Ectodermal cell (in vitro differentiated cells): ENCODE measurements around the gene CEMP1.

ENCODE experiments used
- H3K27ac ChIP-seq: 2 replicates; pipeline ENCODE4 v1.7.0; 2013; ENCODE audit warnings: mild to moderate bottlenecking, low read depth, low read length; ENCODE audit not compliant: insufficient read depth, poor library complexity, severe bottlenecking
- H3K27me3 ChIP-seq: 2 replicates; pipeline ENCODE4 v1.7.0; 2013; ENCODE audit warnings: mild to moderate bottlenecking, low read length; ENCODE audit not compliant: insufficient read depth, control insufficient read depth, poor library complexity, severe bottlenecking
- H3K36me3 ChIP-seq: one replicate; pipeline ENCODE4 v1.7.0; 2013; ENCODE audit warnings: low read length; ENCODE audit not compliant: control insufficient read depth, insufficient read depth
- H3K4me1 ChIP-seq: one replicate; pipeline ENCODE4 v1.7.0; 2013; ENCODE audit warnings: low read length; ENCODE audit not compliant: control insufficient read depth, insufficient read depth
- H3K4me3 ChIP-seq: 2 replicates; pipeline ENCODE4 v1.7.0; 2013; ENCODE audit warnings: low read depth, low read length, control low read depth; ENCODE audit not compliant: insufficient read depth
- H3K9me3 ChIP-seq: 2 replicates; pipeline ENCODE4 v1.7.0; 2013; ENCODE audit warnings: mild to moderate bottlenecking, low read length, moderate library complexity; ENCODE audit not compliant: control insufficient read depth
- WGBS, 2 experiments: methylation state at CpG; one replicate each; pipeline ENCODE4 v1.1.7; 2013; ENCODE audit warnings: missing lambda C conversion rate in 2 of 2; 5-methylcytosine and 5-hydroxymethylcytosine counted together

The CEMP1 gene

GRCh38 chr16:2499890-2500429 lies 31.2 kb downstream of the CEMP1 start:
- WGBS, 2 experiments = 95 to 96% methylated on average over 29 of the region's 29 CpGs
- Histone ChIP-seq H3K27me3 (no peaks in the 10 kb centered on the region), H3K4me1 (peaks cover 10% of the 10 kb centered on the region), H3K4me3 (no peak overlapping the region), H3K36me3 (peaks cover 4% of the 10 kb centered on the region), H3K27ac (no peak overlapping the region), H3K9me3 (no peaks in the 10 kb centered on the region)

GRCh38 chr16:2499454-2499853 lies 31.8 kb downstream of the CEMP1 start:
- peaks cover 4% of the 10 kb centered on the region for H3K36me3 ChIP-seq
- no peaks in the 10 kb centered on the region for H3K27me3 ChIP-seq
- no peak overlapping the region for H3K4me3 ChIP-seq
- no peak overlapping the region for H3K27ac ChIP-seq
- 96 to 98% methylated on average over 6 of the region's 6 CpGs for WGBS, 2 experiments
- H3K9me3 ChIP-seq = no peaks in the 10 kb centered on the region
- peaks cover 10% of the 10 kb centered on the region for H3K4me1 ChIP-seq

- Histone ChIP-seq H3K27me3 (no peaks in the 10 kb centered on the region), H3K36me3 (peaks cover 4% of the 10 kb centered on the region), H3K27ac (no peak overlapping the region), H3K9me3 (no peaks in the 10 kb centered on the region), H3K4me1 (peaks cover 10% of the 10 kb centered on the region), H3K4me3 (no peak overlapping the region)
- WGBS, 2 experiments = 93 to 94% methylated on average over 15 of the region's 15 CpGs
Observed at GRCh38 chr16:2498531-2499253, 32.5 kb downstream of the CEMP1 start.

GRCh38 chr16:2497695-2498484 lies 33.3 kb downstream of the CEMP1 start:
- Histone ChIP-seq H3K9me3 (no peaks in the 10 kb centered on the region), H3K4me3 (no peak overlapping the region), H3K4me1 (peaks cover 10% of the 10 kb centered on the region), H3K36me3 (peaks cover 4% of the 10 kb centered on the region), H3K27ac (no peak overlapping the region), H3K27me3 (no peaks in the 10 kb centered on the region)
- WGBS, 2 experiments = 95% methylated on average over 26 of the region's 26 CpGs

- no peaks in the 10 kb centered on the region for H3K9me3 ChIP-seq
- peaks cover 5% of the 10 kb centered on the region for H3K4me1 ChIP-seq
- H3K36me3 ChIP-seq = peaks cover 4% of the 10 kb centered on the region
- H3K27me3 ChIP-seq = no peaks in the 10 kb centered on the region
- no peak overlapping the region for H3K27ac ChIP-seq
- WGBS, 2 experiments = 90 to 91% methylated on average over 21 of the region's 21 CpGs
- H3K4me3 ChIP-seq = no peak overlapping the region
Observed at GRCh38 chr16:2497116-2497630, 34.0 kb downstream of the CEMP1 start.

GRCh38 chr16:2496223-2497115 lies 34.7 kb downstream of the CEMP1 start:
- Histone ChIP-seq H3K4me3 (no peak overlapping the region), H3K4me1 (no peaks in the 10 kb centered on the region), H3K36me3 (peaks cover 4% of the 10 kb centered on the region), H3K27ac (no peak overlapping the region), H3K9me3 (no peaks in the 10 kb centered on the region), H3K27me3 (no peaks in the 10 kb centered on the region)
- WGBS, 2 experiments = 95 to 96% methylated on average over 62 of the region's 62 CpGs

DNA sequence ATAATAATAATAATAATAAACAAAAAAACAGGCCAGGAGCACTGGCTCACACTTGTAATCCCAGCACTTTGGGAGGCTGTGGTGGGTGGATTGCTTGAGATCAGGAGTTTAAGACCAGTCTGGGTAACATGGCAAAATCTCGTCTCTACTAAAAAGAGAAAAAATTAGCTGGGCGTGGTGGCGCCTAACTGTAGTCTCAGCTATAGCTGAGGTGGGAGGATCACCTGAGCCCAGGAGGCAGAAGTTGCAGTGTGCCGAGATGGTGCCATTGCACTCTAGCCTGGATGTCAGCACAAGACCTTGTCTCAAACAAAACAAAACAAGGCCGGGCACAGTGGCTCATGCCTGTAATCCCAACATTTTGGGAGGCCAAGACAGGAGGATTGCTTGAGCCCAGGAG lies 36.2 kb downstream of the CEMP1 start:
- Histone ChIP-seq H3K4me3 (no peak overlapping the region), H3K27ac (no peak overlapping the region), H3K36me3 (peaks cover 4% of the 10 kb centered on the region), H3K27me3 (no peaks in the 10 kb centered on the region), H3K9me3 (no peaks in the 10 kb centered on the region), H3K4me1 (no peaks in the 10 kb centered on the region)
- WGBS, 2 experiments = 94% methylated on average over 5 of the region's 5 CpGs

DNA sequence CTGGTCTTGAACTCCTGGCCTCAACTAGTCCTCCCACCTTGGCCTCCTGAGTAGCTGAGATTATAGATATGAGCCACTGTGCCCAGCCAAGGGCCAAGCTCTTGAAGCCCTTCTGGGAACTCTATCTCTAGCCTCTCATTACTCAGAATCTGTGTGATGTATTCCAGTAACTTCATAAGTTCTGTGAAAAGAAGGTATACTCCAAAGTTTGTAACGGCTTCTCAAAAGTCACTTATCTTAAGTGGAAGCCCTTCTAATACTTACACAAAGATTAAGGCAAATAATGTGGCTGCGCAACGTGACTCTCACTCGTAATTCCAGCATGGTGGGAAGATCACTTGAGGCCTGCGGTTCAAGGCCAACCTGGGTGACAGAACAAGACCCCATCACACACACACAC lies 36.6 kb downstream of the CEMP1 start:
- 85 to 96% methylated on average over 4 to 5 of the region's 5 CpGs for WGBS, 2 experiments
- H3K4me3 ChIP-seq = no peak overlapping the region
- no peaks in the 10 kb centered on the region for H3K4me1 ChIP-seq
- H3K9me3 ChIP-seq = no peaks in the 10 kb centered on the region
- peaks cover 4% of the 10 kb centered on the region for H3K36me3 ChIP-seq
- no peak overlapping the region for H3K27ac ChIP-seq
- H3K27me3 ChIP-seq = no peaks in the 10 kb centered on the region

DNA sequence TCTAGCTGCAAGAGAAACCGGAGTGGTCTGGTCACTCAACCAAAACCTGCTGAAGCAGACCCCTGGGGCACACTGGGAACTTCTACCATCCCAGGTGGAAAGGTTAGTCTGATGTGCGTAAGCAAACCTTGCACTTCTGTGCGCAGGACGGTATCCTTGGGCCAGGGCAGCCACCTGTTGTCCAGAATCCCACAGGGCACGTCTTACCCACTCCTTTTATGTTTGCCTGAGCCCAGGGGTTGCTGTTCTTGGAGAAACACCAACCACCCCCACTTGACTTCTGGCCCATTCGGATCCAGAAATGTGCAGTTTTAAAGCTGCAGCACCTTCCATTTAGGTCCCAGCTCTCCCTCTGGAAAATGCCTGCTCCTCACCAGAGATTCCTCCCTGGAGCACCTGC lies 37.6 kb downstream of the CEMP1 start:
- H3K27ac ChIP-seq = no peak overlapping the region
- H3K9me3 ChIP-seq = no peaks in the 10 kb centered on the region
- 94 to 96% methylated on average over 6 of the region's 6 CpGs for WGBS, 2 experiments

More for the DNA sequence above, 37.6 kb downstream of the CEMP1 start:
- no peaks in the 10 kb centered on the region for H3K27me3 ChIP-seq
- H3K4me3 ChIP-seq = no peak overlapping the region
- H3K36me3 ChIP-seq = peaks cover 4% of the 10 kb centered on the region
- no peaks in the 10 kb centered on the region for H3K4me1 ChIP-seq
